ENCODE data around the gene ACSS3.

ACSS3 gene

GRCh38 chr12:81211306-81211705 is 133.4 kb downstream of the ACSS3 start:
- Histone ChIP-seq H3K27ac (ENCODE audit: low read depth, low read length) (no peak overlapping the region), H3K4me2 (ENCODE audit: low read depth, low read length, poor library complexity, severe bottlenecking) (no peak overlapping the region), H3K27me3 (ENCODE audit: low read length) (no peaks in the 10 kb centered on the region), H3K9me3 (ENCODE audit: insufficient read depth, low read length) (no peaks in the 10 kb centered on the region), H2AFZ (ENCODE audit: low read depth, low read length, severe bottlenecking) (no peak overlapping the region), H3K9ac (ENCODE audit: low read length) (no peak overlapping the region), H3K9me2 (replicated peaks; ENCODE audit: insufficient read depth, low read length) (no peaks in the 10 kb centered on the region), H3K79me2 (ENCODE audit: insufficient read depth, low read length) (no peaks in the 10 kb centered on the region), H3K4me3 (ENCODE audit: insufficient read depth, low read length, poor library complexity, severe bottlenecking) (no peak overlapping the region), H4K20me1 (ENCODE audit: low read depth, low read length) (no peaks in the 10 kb centered on the region), H3K36me3 (ENCODE audit: low read length) (no peaks in the 10 kb centered on the region), H3F3A (ENCODE audit: insufficient read depth) (no peaks in the 10 kb centered on the region)
- TF ChIP-seq EZH2phosphoT487 (conservative IDR thresholded peaks at IDR 0.05; ENCODE audit: low read length) (no peak), CTCF (IDR thresholded peaks at IDR 0.05; ENCODE audit: insufficient read depth, low read length, poor library complexity, severe bottlenecking) (no peak)

GRCh38 chr12:81212996-81213696 is 135.3 kb downstream of the ACSS3 start:
- Histone ChIP-seq H3K9me3 (ENCODE audit: insufficient read depth, low read length) (no peaks in the 10 kb centered on the region), H2AFZ (ENCODE audit: low read depth, low read length, severe bottlenecking) (no peak overlapping the region), H3K27ac (ENCODE audit: low read depth, low read length) (no peak overlapping the region), H3K4me3 (ENCODE audit: insufficient read depth, low read length, poor library complexity, severe bottlenecking) (no peak overlapping the region), H3K27me3 (ENCODE audit: low read length) (no peaks in the 10 kb centered on the region), H4K20me1 (ENCODE audit: low read depth, low read length) (no peaks in the 10 kb centered on the region), H3K9me2 (replicated peaks; ENCODE audit: insufficient read depth, low read length) (no peaks in the 10 kb centered on the region), H3K9ac (ENCODE audit: low read length) (no peak overlapping the region), H3K36me3 (ENCODE audit: low read length) (no peaks in the 10 kb centered on the region), H3K79me2 (ENCODE audit: insufficient read depth, low read length) (no peaks in the 10 kb centered on the region), H3K4me2 (ENCODE audit: low read depth, low read length, poor library complexity, severe bottlenecking) (no peak overlapping the region), H3F3A (ENCODE audit: insufficient read depth) (no peaks in the 10 kb centered on the region)
- TF ChIP-seq EZH2phosphoT487 (conservative IDR thresholded peaks at IDR 0.05; ENCODE audit: low read length): no peak

- H2AFZ ChIP-seq (ENCODE audit: low read depth, low read length, severe bottlenecking): no peak overlapping the region
- TF ChIP-seq CTCF (IDR thresholded peaks at IDR 0.05; ENCODE audit: insufficient read depth, low read length, poor library complexity, severe bottlenecking) (no peak), EZH2phosphoT487 (conservative IDR thresholded peaks at IDR 0.05; ENCODE audit: low read length) (no peak)
- no peaks in the 10 kb centered on the region for H4K20me1 ChIP-seq (ENCODE audit: low read depth, low read length)
- no peak overlapping the region for H3K4me3 ChIP-seq (ENCODE audit: insufficient read depth, low read length, poor library complexity, severe bottlenecking)
- no peak overlapping the region for H3K9ac ChIP-seq (ENCODE audit: low read length)
- no peaks in the 10 kb centered on the region for H3K9me3 ChIP-seq (ENCODE audit: insufficient read depth, low read length)
- no peaks in the 10 kb centered on the region for H3K27me3 ChIP-seq (ENCODE audit: low read length)
- no peaks in the 10 kb centered on the region for H3K79me2 ChIP-seq (ENCODE audit: insufficient read depth, low read length)
- H3K4me2 ChIP-seq (ENCODE audit: low read depth, low read length, poor library complexity, severe bottlenecking): no peak overlapping the region
- no peaks in the 10 kb centered on the region for H3K9me2 ChIP-seq (replicated peaks; ENCODE audit: insufficient read depth, low read length)
- H3K36me3 ChIP-seq (ENCODE audit: low read length): no peaks in the 10 kb centered on the region
- no peak overlapping the region for H3K27ac ChIP-seq (ENCODE audit: low read depth, low read length)
- no peaks in the 10 kb centered on the region for H3F3A ChIP-seq (ENCODE audit: insufficient read depth)
Observed at GRCh38 chr12:81216739-81217138, 138.9 kb downstream of the ACSS3 start.

- Histone ChIP-seq H3K9me3 (ENCODE audit: insufficient read depth, low read length) (no peaks in the 10 kb centered on the region), H3K79me2 (ENCODE audit: insufficient read depth, low read length) (no peaks in the 10 kb centered on the region), H3K9ac (ENCODE audit: low read length) (no peak overlapping the region), H3K27me3 (ENCODE audit: low read length) (no peaks in the 10 kb centered on the region), H4K20me1 (ENCODE audit: low read depth, low read length) (no peaks in the 10 kb centered on the region), H2AFZ (ENCODE audit: low read depth, low read length, severe bottlenecking) (no peak overlapping the region), H3K36me3 (ENCODE audit: low read length) (no peaks in the 10 kb centered on the region), H3K4me2 (ENCODE audit: low read depth, low read length, poor library complexity, severe bottlenecking) (no peak overlapping the region), H3K9me2 (replicated peaks; ENCODE audit: insufficient read depth, low read length) (no peaks in the 10 kb centered on the region), H3F3A (ENCODE audit: insufficient read depth) (no peaks in the 10 kb centered on the region), H3K4me3 (ENCODE audit: insufficient read depth, low read length, poor library complexity, severe bottlenecking) (no peak overlapping the region), H3K27ac (ENCODE audit: low read depth, low read length) (no peak overlapping the region)
- no peak for TF ChIP-seq EZH2phosphoT487 (conservative IDR thresholded peaks at IDR 0.05; ENCODE audit: low read length)
- no peak for TF ChIP-seq CTCF (IDR thresholded peaks at IDR 0.05; ENCODE audit: insufficient read depth, low read length, poor library complexity, severe bottlenecking)
Observed at GRCh38 chr12:81221681-81222080, 143.8 kb downstream of the ACSS3 start.

Measured in SU-DHL-6 (cell line).